Measurements from ENCODE around the gene NSRP1. TPM values are rescaled to one million over a fixed set of nuclear protein-coding genes. Genes with fewer than 3 reads are reported as not detected.

The NSRP1 gene, protein sequence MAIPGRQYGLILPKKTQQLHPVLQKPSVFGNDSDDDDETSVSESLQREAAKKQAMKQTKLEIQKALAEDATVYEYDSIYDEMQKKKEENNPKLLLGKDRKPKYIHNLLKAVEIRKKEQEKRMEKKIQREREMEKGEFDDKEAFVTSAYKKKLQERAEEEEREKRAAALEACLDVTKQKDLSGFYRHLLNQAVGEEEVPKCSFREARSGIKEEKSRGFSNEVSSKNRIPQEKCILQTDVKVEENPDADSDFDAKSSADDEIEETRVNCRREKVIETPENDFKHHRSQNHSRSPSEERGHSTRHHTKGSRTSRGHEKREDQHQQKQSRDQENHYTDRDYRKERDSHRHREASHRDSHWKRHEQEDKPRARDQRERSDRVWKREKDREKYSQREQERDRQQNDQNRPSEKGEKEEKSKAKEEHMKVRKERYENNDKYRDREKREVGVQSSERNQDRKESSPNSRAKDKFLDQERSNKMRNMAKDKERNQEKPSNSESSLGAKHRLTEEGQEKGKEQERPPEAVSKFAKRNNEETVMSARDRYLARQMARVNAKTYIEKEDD
- 5.7 and 9.4 TPM in 2 replicates for total RNA-seq

GRCh38 chr17:30116661-30117551 is at the start of gene NSRP1:
TSS of gene NSRP1 (plus strand) at chr17:30116816. CDS start at chr17:30116844, 28 bp downstream.

DNA sequence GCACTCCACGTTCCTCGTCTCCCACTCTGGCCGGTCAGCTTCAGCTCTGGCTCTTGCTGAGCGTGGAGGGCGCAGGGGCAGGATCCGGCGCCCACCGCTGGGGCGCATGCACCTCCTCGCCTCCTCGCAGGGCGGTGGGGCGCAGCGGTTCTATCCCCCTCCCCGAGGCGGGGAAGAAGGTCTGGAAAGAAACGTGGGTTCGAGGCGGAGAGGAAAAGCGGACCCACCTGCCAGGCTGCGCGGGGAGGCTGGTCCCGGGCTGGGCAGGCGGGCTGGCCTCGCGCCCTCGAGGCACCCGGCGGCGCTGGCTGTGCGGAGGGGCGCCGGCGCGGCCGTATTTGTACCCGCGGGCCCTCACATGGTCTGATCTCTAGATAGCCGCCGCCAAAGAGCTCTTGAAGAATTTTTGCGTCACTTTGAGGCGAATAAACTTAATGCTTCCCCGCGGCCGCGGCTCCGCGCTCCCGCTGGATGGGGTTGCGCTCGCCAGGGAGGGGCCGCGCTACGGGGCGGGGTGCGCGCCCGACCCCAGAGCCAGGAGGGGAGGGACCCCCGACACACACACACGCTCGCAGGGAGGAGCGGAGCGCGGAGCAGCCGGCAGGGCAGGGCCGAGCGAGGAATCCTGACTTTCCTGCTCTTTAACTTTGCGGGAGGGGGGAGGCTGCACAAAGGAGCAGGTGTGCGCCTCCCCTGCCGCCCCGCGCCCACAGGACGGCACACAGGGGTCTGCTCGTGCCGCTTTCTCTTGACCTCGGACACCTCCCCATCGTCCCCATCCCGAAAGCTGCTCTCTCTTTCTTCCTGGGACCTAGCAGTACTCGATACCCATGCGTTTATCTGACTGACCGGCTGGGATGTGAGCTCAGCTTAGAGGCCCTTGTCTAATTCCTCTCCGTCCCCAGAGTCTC is 119.0 kb downstream of the NSRP1 start, which contains the start of gene SLC6A4:
TSS of gene SLC6A4 (minus strand) at position 312 of the 911 bp plus-strand sequence. CDS start 13,739 bp downstream, outside the sequence.

Other genes starting within 250 kb of the NSRP1 start
- gene SSH2, start 186.6 kb upstream of the NSRP1 start, total RNA-seq: 13.1 and 13.4 TPM in 2 replicates
- gene EFCAB5, start 175.2 kb upstream of the NSRP1 start, total RNA-seq: not detected in 2 replicates
- 56.9 and 61.4 TPM in 2 replicates for gene SLC6A4, start 118.9 kb downstream of the NSRP1 start, total RNA-seq
- gene BLMH, start 175.1 kb downstream of the NSRP1 start, total RNA-seq: 28.5 and 48.4 TPM in 2 replicates
- gene TMIGD1, start 217.2 kb downstream of the NSRP1 start, total RNA-seq: not detected in 2 replicates

Data from cardiac atrium fibroblast (primary cell).